ENCODE data around the gene ALDH1A3. TPM values are rescaled to one million over a fixed set of nuclear protein-coding genes. Genes with fewer than 3 reads are reported as not detected.

The ALDH1A3 gene
- total RNA-seq, 1 experiment from 2014 or later, result 14.0 TPM

DNA sequence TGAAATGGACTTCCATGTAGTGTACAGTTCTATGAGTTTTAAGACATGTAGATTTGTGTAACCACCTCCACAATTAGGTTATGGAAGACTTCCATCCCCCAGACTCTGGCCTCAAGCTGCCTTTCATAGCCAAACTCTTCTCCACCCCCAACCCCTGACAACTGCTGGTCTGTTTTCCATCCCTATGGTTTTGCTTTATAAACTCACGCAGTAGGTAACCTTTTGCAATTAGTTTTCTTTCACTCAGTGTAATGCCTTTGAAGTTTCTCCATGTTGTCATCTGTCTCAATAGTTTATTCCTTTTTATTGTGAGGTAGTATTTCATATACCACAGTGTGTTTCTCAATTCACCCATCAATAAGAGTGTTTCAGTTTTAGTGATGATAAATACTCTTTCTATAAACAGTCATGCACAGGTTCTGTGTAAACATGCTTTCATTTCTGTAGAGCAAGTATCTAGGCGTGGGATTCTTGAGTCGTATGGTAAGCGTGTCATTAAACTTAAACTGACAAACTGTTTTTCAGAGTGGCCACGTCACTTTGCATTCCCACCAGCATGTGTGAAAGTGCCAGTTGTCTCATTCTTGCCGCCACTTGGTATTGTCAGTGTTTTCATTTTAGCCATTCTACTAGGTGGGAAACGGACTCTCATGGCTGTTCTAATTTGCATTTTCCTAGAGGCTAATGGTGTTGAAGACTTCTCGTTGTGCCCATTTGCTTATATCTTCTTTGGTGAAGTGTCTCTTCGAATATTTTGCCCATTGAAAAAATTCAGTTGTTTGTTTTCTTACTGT lies 47.3 kb upstream of the ALDH1A3 start (continued):
- TF ChIP-seq TP53 (CRISPR knock-in tag; IDR thresholded peaks at IDR 0.05), result no peak
- TF ChIP-seq ZBTB21 (CRISPR knock-in tag; IDR thresholded peaks at IDR 0.05; ENCODE audit: borderline replicate concordance), result no peak
- no peak for TF ChIP-seq JUN (CRISPR knock-in tag; IDR thresholded peaks at IDR 0.05)
- TF ChIP-seq, protein P1, sequence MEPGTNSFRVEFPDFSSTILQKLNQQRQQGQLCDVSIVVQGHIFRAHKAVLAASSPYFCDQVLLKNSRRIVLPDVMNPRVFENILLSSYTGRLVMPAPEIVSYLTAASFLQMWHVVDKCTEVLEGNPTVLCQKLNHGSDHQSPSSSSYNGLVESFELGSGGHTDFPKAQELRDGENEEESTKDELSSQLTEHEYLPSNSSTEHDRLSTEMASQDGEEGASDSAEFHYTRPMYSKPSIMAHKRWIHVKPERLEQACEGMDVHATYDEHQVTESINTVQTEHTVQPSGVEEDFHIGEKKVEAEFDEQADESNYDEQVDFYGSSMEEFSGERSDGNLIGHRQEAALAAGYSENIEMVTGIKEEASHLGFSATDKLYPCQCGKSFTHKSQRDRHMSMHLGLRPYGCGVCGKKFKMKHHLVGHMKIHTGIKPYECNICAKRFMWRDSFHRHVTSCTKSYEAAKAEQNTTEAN (CRISPR knock-in tag; IDR thresholded peaks at IDR 0.05), result no peak
- TF ChIP-seq KAT7 (CRISPR knock-in tag; IDR thresholded peaks at IDR 0.05; ENCODE audit: borderline replicate concordance), result no peak
- TF ChIP-seq, protein P2, sequence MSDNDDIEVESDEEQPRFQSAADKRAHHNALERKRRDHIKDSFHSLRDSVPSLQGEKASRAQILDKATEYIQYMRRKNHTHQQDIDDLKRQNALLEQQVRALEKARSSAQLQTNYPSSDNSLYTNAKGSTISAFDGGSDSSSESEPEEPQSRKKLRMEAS (CRISPR knock-in tag; IDR thresholded peaks at IDR 0.05), result no peak
- TF ChIP-seq, protein P3, sequence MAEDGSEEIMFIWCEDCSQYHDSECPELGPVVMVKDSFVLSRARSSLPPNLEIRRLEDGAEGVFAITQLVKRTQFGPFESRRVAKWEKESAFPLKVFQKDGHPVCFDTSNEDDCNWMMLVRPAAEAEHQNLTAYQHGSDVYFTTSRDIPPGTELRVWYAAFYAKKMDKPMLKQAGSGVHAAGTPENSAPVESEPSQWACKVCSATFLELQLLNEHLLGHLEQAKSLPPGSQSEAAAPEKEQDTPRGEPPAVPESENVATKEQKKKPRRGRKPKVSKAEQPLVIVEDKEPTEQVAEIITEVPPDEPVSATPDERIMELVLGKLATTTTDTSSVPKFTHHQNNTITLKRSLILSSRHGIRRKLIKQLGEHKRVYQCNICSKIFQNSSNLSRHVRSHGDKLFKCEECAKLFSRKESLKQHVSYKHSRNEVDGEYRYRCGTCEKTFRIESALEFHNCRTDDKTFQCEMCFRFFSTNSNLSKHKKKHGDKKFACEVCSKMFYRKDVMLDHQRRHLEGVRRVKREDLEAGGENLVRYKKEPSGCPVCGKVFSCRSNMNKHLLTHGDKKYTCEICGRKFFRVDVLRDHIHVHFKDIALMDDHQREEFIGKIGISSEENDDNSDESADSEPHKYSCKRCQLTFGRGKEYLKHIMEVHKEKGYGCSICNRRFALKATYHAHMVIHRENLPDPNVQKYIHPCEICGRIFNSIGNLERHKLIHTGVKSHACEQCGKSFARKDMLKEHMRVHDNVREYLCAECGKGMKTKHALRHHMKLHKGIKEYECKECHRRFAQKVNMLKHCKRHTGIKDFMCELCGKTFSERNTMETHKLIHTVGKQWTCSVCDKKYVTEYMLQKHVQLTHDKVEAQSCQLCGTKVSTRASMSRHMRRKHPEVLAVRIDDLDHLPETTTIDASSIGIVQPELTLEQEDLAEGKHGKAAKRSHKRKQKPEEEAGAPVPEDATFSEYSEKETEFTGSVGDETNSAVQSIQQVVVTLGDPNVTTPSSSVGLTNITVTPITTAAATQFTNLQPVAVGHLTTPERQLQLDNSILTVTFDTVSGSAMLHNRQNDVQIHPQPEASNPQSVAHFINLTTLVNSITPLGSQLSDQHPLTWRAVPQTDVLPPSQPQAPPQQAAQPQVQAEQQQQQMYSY (CRISPR knock-in tag; IDR thresholded peaks at IDR 0.05), result no peak
- TF ChIP-seq ZNF671 (CRISPR knock-in tag; IDR thresholded peaks at IDR 0.05), result no peak
- TF ChIP-seq ZNF121 (CRISPR knock-in tag; IDR thresholded peaks at IDR 0.05), result no peak

DNA sequence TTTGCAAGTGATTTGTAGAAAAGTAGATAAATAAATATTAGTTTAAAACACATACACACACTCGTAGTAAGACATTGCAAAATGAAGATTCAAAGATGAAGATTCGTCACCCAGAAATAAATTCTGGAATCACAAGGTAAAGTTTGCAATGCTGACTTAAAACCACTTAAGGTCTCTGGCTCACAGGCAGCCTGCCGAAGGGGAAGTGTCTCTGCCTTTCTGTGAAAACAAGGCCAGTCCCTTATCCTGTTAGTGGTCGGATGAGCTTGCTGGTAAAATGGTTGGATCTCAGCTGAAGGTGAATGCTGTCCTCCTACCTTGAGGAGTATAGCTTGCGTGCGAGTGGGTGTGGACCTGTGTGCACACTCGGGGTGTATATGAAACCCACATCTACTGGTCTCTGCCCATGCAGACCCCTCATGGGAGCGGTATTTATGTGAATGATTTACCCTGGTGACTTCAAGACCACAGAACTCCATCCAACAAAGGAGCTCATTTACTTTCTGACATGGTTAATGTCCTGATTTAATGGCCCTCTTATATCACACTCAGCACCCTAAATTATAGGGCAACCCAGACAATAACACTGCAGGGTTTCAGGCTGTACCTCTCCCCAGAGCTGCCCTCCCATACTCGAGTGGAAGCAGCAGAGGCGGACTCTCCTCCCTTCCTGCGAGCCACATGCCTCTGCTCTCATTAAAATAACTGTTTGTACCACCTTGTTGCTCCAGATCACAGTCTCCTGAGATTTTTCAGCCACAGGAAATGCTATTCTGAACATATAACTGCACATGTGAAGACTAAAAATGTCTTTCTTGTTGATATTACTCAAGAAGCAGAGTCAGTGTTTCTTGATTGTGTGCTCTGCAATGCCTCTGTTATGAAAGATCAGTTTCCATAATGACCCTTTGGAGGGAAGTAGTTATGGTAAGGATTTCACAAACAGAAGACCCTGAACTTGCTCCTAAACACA lies 45.9 kb upstream of the ALDH1A3 start:
- DNase-seq (ENCODE audit: low spot score), result no peak
- CTCF ChIA-PET, result no interaction called here
- H3K36me3 Mint-ChIP-seq, result no peaks in the 10 kb centered on the region
- no peak for TF ChIP-seq ZNF263 (CRISPR knock-in tag; IDR thresholded peaks at IDR 0.05; ENCODE audit: low read depth)
- TF ChIP-seq JAZF1 (CRISPR knock-in tag; IDR thresholded peaks at IDR 0.05), result no peak
- TF ChIP-seq KAT7 (CRISPR knock-in tag; IDR thresholded peaks at IDR 0.05; ENCODE audit: borderline replicate concordance), result no peak
- no peak for TF ChIP-seq GTF2I (CRISPR knock-in tag; conservative IDR thresholded peaks at IDR 0.05)
- no peak for TF ChIP-seq ZNF317 (CRISPR knock-in tag; IDR thresholded peaks at IDR 0.05; ENCODE audit: borderline replicate concordance, low read depth)
- TF ChIP-seq, protein P4, sequence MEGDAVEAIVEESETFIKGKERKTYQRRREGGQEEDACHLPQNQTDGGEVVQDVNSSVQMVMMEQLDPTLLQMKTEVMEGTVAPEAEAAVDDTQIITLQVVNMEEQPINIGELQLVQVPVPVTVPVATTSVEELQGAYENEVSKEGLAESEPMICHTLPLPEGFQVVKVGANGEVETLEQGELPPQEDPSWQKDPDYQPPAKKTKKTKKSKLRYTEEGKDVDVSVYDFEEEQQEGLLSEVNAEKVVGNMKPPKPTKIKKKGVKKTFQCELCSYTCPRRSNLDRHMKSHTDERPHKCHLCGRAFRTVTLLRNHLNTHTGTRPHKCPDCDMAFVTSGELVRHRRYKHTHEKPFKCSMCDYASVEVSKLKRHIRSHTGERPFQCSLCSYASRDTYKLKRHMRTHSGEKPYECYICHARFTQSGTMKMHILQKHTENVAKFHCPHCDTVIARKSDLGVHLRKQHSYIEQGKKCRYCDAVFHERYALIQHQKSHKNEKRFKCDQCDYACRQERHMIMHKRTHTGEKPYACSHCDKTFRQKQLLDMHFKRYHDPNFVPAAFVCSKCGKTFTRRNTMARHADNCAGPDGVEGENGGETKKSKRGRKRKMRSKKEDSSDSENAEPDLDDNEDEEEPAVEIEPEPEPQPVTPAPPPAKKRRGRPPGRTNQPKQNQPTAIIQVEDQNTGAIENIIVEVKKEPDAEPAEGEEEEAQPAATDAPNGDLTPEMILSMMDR (IDR thresholded peaks at IDR 0.05), result no peak
- no peak for TF ChIP-seq MYBL2 (CRISPR knock-in tag; IDR thresholded peaks at IDR 0.05)
- no peak for TF ChIP-seq NFATC4 (CRISPR knock-in tag; IDR thresholded peaks at IDR 0.05)
- TF ChIP-seq ZNF396 (CRISPR knock-in tag; IDR thresholded peaks at IDR 0.05; ENCODE audit: borderline replicate concordance), result no peak
- peaks cover 11% of the 10 kb centered on the region for H3K9me3 Mint-ChIP-seq
- POLR2A ChIA-PET, result no interaction called here
- H3K27ac Mint-ChIP-seq, result no peak overlapping the region
- H3K4me3 Mint-ChIP-seq, result no peak overlapping the region
- no peak for ATAC-seq
- no peaks in the 10 kb centered on the region for H3K4me1 Mint-ChIP-seq
- H3K27me3 Mint-ChIP-seq (ENCODE audit: low read depth), result no peaks in the 10 kb centered on the region; the same call in 1 of the 2 replicates
